ENCODE measurements around the gene PACRG.

PACRG gene

DNA sequence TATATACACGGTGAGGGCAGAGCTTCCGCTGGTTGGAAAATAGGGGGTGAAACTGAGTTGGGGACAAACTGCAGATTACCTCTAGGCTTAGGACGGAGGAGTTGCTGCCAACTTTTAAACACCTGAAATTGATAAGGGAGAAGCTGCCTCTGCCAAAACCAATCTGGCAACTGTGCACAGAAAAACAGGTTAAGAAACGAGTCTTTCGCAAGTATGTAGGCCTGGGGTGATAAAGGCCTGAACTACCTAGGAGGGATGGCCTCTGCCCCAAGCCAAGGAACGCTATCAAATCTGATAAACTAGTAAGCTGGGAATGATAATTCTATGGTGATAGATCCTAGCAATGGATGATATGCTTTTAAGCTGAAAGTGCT, 536.9 kb downstream of the PACRG start:
- no peak for DNase-seq (ENCODE audit: extremely low read depth, low read depth)
- TF ChIP-seq, protein P1, sequence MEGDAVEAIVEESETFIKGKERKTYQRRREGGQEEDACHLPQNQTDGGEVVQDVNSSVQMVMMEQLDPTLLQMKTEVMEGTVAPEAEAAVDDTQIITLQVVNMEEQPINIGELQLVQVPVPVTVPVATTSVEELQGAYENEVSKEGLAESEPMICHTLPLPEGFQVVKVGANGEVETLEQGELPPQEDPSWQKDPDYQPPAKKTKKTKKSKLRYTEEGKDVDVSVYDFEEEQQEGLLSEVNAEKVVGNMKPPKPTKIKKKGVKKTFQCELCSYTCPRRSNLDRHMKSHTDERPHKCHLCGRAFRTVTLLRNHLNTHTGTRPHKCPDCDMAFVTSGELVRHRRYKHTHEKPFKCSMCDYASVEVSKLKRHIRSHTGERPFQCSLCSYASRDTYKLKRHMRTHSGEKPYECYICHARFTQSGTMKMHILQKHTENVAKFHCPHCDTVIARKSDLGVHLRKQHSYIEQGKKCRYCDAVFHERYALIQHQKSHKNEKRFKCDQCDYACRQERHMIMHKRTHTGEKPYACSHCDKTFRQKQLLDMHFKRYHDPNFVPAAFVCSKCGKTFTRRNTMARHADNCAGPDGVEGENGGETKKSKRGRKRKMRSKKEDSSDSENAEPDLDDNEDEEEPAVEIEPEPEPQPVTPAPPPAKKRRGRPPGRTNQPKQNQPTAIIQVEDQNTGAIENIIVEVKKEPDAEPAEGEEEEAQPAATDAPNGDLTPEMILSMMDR (IDR thresholded peaks at IDR 0.05; ENCODE audit: low read depth, low read length), result no peak

DNA sequence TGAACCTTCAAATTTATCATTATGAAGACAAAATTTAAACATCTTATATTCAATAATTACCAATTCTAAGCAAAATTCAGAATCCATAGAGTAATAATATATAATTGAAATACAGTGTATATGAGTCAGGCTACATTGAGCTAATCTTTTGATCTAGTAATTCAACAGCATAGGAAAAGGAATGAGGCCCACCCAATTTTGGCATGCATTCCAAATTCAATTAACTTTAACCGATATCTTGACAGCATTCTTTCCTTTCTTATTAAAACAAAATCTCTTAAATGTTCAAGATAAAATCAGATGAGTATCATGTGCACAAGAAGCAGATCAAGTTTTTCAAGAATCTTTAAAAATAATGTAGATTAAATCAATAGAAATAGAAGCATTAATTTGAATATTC, 553.9 kb downstream of the PACRG start:
- no peak for DNase-seq (ENCODE audit: extremely low read depth, low read depth)
- TF ChIP-seq, protein P1 (IDR thresholded peaks at IDR 0.05; ENCODE audit: low read depth, low read length), result no peak

DNA sequence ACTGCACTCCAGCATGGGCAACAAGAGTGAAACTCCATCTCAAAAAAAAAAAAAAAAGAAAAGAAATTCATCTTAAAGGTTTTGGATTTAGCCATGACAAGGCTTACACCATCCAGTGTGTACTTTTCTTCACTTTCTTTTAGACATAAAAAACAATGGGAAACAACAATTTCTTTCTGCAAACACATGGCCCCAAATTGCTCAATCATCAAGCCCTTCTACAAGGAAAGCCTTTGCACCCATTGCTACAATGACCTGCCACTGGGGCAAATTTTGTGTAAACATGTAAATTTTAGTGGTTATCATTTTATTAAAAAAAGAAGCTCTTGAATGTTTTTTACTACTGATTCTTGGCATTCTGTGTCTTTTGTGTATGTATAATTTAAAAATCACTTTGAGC, 554.9 kb downstream of the PACRG start:
- TF ChIP-seq, protein P1 (IDR thresholded peaks at IDR 0.05; ENCODE audit: low read depth, low read length), result no peak
- DNase-seq (ENCODE audit: extremely low read depth, low read depth), result no peak

DNA sequence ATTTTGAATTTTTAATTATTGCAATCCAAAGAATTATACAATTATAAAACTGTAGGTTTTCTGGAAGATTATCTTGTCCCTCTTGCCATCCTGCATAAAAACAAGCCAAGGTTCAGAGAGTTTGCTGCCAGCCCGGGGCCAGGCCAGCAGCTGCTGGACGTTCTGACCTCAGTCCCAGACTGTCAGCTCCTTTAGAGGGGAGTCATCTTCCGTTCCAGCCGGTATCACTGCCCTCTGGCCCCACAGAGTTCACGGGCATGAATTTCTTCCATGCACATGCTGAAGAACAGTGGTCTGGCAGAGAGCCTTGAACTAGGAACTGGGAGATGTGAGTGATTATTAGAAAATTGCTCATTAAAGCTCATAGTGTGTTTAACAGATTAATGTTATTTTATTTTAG, 556.4 kb downstream of the PACRG start:
- DNase-seq (ENCODE audit: extremely low read depth, low read depth), result no peak
- TF ChIP-seq, protein P1 (IDR thresholded peaks at IDR 0.05; ENCODE audit: low read depth, low read length), result no peak

DNA sequence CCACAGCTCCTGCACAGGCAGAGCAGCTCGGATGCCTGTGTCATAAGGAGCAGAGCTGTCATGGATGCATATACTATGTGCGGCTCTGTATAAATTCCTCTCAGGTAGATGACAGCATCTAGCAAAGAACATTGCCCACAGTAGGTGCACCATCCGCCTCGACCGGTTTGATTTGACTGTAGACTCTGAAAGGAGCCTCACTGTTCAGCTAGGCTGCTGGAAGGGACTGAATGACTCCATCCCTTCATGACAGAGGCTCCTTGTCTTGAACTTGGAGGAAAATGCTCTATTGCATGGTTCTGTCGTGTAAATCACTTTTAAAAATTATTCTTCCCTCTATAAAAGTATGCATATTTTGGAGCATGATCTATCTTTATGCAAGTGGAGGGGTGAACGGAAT, 557.9 kb downstream of the PACRG start:
- TF ChIP-seq, protein P1 (IDR thresholded peaks at IDR 0.05; ENCODE audit: low read depth, low read length), result no peak
- DNase-seq (ENCODE audit: extremely low read depth, low read depth), result no peak

DNA sequence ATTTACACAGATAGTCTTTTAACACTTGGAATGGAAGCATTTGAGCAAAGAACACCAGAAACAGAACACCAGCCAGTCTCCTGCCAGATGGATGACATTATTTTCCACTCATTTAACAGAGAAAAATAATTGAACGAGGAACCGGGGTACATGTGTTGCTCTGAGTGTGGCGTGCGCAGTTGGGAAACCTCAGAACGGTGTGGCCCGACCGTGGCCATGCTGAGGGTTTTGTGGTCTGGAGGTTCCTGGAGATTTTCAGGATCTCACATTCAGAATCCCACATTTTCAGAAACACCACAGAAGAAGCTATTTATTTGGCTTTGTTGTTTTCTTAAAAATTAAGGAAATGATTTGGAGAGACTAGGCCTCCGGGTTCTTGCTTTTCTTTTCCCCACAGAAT, 559.9 kb downstream of the PACRG start:
- TF ChIP-seq, protein P1 (IDR thresholded peaks at IDR 0.05; ENCODE audit: low read depth, low read length), result no peak
- DNase-seq (ENCODE audit: extremely low read depth, low read depth), result no peak

DNA sequence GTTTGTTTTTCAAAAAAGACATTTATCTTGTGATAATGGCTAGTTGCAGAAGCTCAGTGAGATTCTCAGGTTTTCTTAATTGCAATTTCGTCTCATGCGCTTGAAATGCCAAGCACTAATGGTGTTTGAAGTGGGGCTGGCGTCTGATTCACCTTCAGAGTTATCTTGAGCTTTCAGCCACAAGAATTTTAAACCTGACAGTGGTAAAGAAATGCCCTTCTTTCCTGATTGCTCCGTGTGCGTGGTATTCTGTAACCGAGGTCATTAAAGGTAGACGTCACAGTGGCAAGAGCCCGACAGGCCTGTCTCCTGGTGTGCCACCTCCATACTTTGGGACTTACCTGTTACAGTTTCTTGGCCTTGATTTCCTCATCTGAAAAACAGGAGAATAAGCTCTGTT, 560.3 kb downstream of the PACRG start:
- DNase-seq (ENCODE audit: extremely low read depth, low read depth), result no peak
- TF ChIP-seq, protein P1 (IDR thresholded peaks at IDR 0.05; ENCODE audit: low read depth, low read length), result no peak

All from AG09319 (cell line).